Smooth muscle cell (in vitro differentiated cells): ENCODE measurements around the gene MNT. TPM values are rescaled to one million over a fixed set of nuclear protein-coding genes. Genes with fewer than 3 reads are reported as not detected.
"Not testable (repeated sequence)": the region's sequence is repeated elsewhere in the genome, so short reads cannot be mapped to it uniquely, and the experiment has no call there.

Experiments
- DNase-seq: peaks from one replicate; lab custom pipeline; 2025; ENCODE audit not compliant: unreplicated experiment; lab: John Stamatoyannopoulos, UW
- H2AFZ ChIP-seq: fragments of 200-600 bp; sonication (generic); 2 replicates; pipeline ENCODE4 v1.6.0; 2016; ENCODE audit warnings: antibody characterized with exemption, low read depth, mild to moderate bottlenecking
- H3F3A ChIP-seq: fragments of 200-600 bp; sonication (generic); 2 replicates; pipeline ENCODE4 v1.6.0; 2017; ENCODE audit warnings: antibody characterized with exemption, low read depth
- H3K27ac ChIP-seq: fragments of 200-600 bp; sonication (generic); 2 replicates; pipeline ENCODE4 v1.5.1; 2016; ENCODE audit warnings: low read depth, mild to moderate bottlenecking
- H3K27me3 ChIP-seq: fragments of 200-600 bp; sonication (generic); 2 replicates; pipeline ENCODE4 v1.6.1; 2016; ENCODE audit warnings: low read depth, mild to moderate bottlenecking
- H3K36me3 ChIP-seq: fragments of 200-600 bp; sonication (generic); 2 replicates; pipeline ENCODE4 v1.5.1; 2016; ENCODE audit warnings: low read depth
- H3K4me1 ChIP-seq: fragments of 200-600 bp; sonication (generic); 2 replicates; pipeline ENCODE4 v1.5.1; 2016; ENCODE audit warnings: low read depth
- H3K4me2 ChIP-seq: fragments of 200-600 bp; sonication (generic); 2 replicates; pipeline ENCODE4 v1.6.0; 2016; ENCODE audit warnings: mild to moderate bottlenecking
- H3K4me3 ChIP-seq: fragments of 200-600 bp; sonication (generic); 2 replicates; pipeline ENCODE4 v1.5.1; 2016; ENCODE audit warnings: mild to moderate bottlenecking
- H3K79me2 ChIP-seq: fragments of 200-600 bp; sonication (generic); 2 replicates; pipeline ENCODE4 v1.6.0; 2016; ENCODE audit warnings: low read depth, mild to moderate bottlenecking
- H3K9ac ChIP-seq: fragments of 200-600 bp; sonication (generic); 2 replicates; pipeline ENCODE4 v1.6.0; 2016; ENCODE audit warnings: low read depth
- H3K9me3 ChIP-seq: fragments of 200-600 bp; sonication (generic); replicated peaks from 2 replicates; pipeline ENCODE4 v1.5.1; 2016; ENCODE audit warnings: low read depth
- H4K20me1 ChIP-seq: fragments of 200-600 bp; sonication (generic); 2 replicates; pipeline ENCODE4 v1.6.0; 2016; ENCODE audit warnings: low read depth
- WGBS: methylation state at CpG from one replicate; pipeline ENCODE4 v1.1.7; 2016; ENCODE audit warnings: low lambda C conversion rate; 5-methylcytosine and 5-hydroxymethylcytosine counted together
- polyA plus RNA-seq: library from polyadenylated mRNA; unstranded; fragments of >200 nt; fragmentation: Nextera tagmentation; extraction: Ambion mirVana; gene quantifications from 2 replicates; pipeline ENCODE4 v1.2.1, GENCODE V29; 2016
- total RNA-seq: library from RNA; depleted of rRNA; stranded (reverse); fragments of >200 nt; gene quantifications from 2 replicates; pipeline ENCODE4 v1.2.3, GENCODE V29; 2014
- TF ChIP-seq, protein P1 (sequence below): fragments of 200-600 bp; sonication (generic); IDR thresholded peaks from 2 replicates; pipeline ENCODE4 v1.5.1; 2017; ENCODE audit warnings: borderline replicate concordance, mild to moderate bottlenecking, antibody characterized with exemption; ENCODE audit not compliant: insufficient read depth, poor library complexity, severe bottlenecking

MNT gene
- total RNA-seq (7.5 and 12.8 TPM in 2 replicates), polyA plus RNA-seq (5.7 and 9.0 TPM in 2 replicates)

DNA sequence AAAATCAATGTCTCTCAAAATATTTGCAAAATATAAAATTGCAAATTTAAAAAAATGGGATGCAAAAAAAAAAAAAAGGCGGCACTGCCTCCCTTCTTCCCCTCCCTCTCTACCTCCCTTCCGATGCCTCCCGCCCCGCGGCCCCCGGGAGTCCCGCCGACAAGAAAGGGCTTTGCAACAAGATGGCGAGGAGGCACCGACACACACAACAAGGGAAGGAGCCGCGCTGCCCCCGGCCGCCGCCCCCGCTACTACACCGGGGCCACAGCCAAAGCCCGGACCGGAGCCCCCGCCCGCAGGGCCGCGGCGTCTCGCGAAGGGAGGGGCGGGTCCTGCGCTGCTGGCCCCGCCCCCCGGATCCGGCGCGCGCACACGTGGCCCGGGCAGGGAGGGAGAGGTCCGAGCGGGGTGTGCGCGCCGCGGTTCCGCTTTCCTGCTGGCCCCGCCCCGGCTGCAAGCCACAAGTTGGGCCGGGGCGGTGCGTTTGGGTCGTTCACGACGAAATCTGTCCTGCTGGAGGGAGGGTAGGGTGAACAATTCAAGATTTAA, at the start of gene MNT:
Gene MNT (minus strand): TSS at position 184 of the 549 bp plus-strand sequence. CDS start 348 bp downstream, outside the sequence.
- Histone ChIP-seq H3K27ac (peak within 1 kb of the TSS; percentile 99), H3K79me2 (peaks cover 21% of the 10 kb centered on the region), H3K36me3 (no peaks in the 10 kb centered on the region), H3K27me3 (no peaks in the 10 kb centered on the region), H3K4me1 (peaks cover 48% of the 10 kb centered on the region), H3K9me3 (no peaks in the 10 kb centered on the region), H3K9ac (peak within 1 kb of the TSS; percentile 98), H4K20me1 (peaks cover 20% of the 10 kb centered on the region), H3K4me2 (peak within 1 kb of the TSS; percentile 98), H3F3A (peaks cover 36% of the 10 kb centered on the region), H2AFZ (no peak within 1 kb of the TSS), H3K4me3 (peak within 1 kb of the TSS; percentile 94)
- DNase-seq: peak; percentile 99
- TF ChIP-seq, protein P1, sequence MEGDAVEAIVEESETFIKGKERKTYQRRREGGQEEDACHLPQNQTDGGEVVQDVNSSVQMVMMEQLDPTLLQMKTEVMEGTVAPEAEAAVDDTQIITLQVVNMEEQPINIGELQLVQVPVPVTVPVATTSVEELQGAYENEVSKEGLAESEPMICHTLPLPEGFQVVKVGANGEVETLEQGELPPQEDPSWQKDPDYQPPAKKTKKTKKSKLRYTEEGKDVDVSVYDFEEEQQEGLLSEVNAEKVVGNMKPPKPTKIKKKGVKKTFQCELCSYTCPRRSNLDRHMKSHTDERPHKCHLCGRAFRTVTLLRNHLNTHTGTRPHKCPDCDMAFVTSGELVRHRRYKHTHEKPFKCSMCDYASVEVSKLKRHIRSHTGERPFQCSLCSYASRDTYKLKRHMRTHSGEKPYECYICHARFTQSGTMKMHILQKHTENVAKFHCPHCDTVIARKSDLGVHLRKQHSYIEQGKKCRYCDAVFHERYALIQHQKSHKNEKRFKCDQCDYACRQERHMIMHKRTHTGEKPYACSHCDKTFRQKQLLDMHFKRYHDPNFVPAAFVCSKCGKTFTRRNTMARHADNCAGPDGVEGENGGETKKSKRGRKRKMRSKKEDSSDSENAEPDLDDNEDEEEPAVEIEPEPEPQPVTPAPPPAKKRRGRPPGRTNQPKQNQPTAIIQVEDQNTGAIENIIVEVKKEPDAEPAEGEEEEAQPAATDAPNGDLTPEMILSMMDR: no peak
- under 1% methylated on average over 37 of the region's 51 CpGs for WGBS

- Histone ChIP-seq H3K4me2 (no peak overlapping the region), H3K36me3 (no peaks in the 10 kb centered on the region), H3K4me1 (no peaks in the 10 kb centered on the region), H2AFZ (no peak overlapping the region), H4K20me1 (no peaks in the 10 kb centered on the region), H3K79me2 (no peaks in the 10 kb centered on the region), H3F3A (no peaks in the 10 kb centered on the region), H3K27me3 (no peaks in the 10 kb centered on the region), H3K27ac (no peak overlapping the region), H3K4me3 (no peak overlapping the region), H3K9me3 (no peaks in the 10 kb centered on the region), H3K9ac (no peak overlapping the region)
- WGBS: 91% methylated on average over 5 of the region's 5 CpGs
- TF ChIP-seq, protein P1: no peak
- no peak for DNase-seq
Observed at GRCh38 chr17:2450016-2450650, 49.3 kb upstream of the MNT start.

GRCh38 chr17:2449486-2449885, 48.6 kb upstream of the MNT start:
- H3K27ac ChIP-seq: no peak overlapping the region
- H3K9me3 ChIP-seq: no peaks in the 10 kb centered on the region
- TF ChIP-seq, protein P1: no peak
- H3K9ac ChIP-seq: no peak overlapping the region
- no peak for DNase-seq
- no peaks in the 10 kb centered on the region for H3K27me3 ChIP-seq
- H3K4me2 ChIP-seq: no peak overlapping the region
- no peaks in the 10 kb centered on the region for H3F3A ChIP-seq
- no peaks in the 10 kb centered on the region for H4K20me1 ChIP-seq
- no peaks in the 10 kb centered on the region for H3K4me1 ChIP-seq
- no peaks in the 10 kb centered on the region for H3K36me3 ChIP-seq
- WGBS: 57% methylated on average over 2 of the region's 2 CpGs
- H3K79me2 ChIP-seq: no peaks in the 10 kb centered on the region
- no peak overlapping the region for H3K4me3 ChIP-seq
- H2AFZ ChIP-seq: no peak overlapping the region

DNA sequence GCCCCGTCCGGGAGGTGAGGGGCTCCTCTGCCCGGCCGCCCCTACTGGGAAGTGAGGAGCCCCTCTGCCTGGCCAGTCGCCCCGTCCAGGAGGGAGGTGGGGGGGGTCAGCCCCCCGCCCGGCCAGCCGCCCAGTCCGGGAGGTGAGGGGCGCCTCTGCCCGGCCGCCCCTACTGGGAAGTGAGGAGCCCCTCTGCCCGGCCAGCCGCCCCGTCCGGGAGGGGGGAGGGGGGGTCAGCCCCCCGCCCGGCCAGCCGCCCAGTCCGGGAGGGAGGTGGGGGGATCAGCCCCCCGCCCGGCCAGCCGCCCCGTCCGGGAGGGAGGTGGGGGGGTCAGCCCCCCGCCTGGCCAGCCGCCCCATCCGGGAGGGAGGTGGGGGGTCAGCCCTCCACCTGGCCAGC, 46.6 kb upstream of the MNT start:
- WGBS: no CpG with 5 or more reads among the region's 29 CpGs
- H3K4me2 ChIP-seq, H3K9ac ChIP-seq: not testable (repeated sequence)

More for the DNA sequence above, 46.6 kb upstream of the MNT start:
- not testable (repeated sequence) for H3K79me2 ChIP-seq, H3K27ac ChIP-seq, H3K27me3 ChIP-seq, H3K36me3 ChIP-seq, H3K4me3 ChIP-seq, H2AFZ ChIP-seq, H4K20me1 ChIP-seq, H3K4me1 ChIP-seq, H3F3A ChIP-seq, DNase-seq, H3K9me3 ChIP-seq
